OCI-LY1 (cell line): ENCODE data around the gene GNAO1.

Source experiments
- H2AFZ ChIP-seq: fragments of 200-600 bp; sonication (generic), shearing (Covaris generic); 2 replicates; pipeline ENCODE4 v1.6.0; 2014; ENCODE audit warnings: antibody characterized with exemption, mild to moderate bottlenecking, low read length
- H3F3A ChIP-seq: fragments of 200-600 bp; sonication (generic), shearing (Covaris generic); 2 replicates; pipeline ENCODE4 v1.6.0; 2014; ENCODE audit warnings: mild to moderate bottlenecking, antibody characterized with exemption, low read length, moderate library complexity; ENCODE audit not compliant: insufficient read depth
- H3K27ac ChIP-seq: fragments of 200-600 bp; sonication (generic); 2 replicates; pipeline ENCODE4 v1.5.1; 2014; ENCODE audit warnings: low read length, mixed run types, mild to moderate bottlenecking, low read depth; ENCODE audit not compliant: poor library complexity, severe bottlenecking
- H3K27me3 ChIP-seq: fragments of 200-600 bp; sonication (generic); 2 replicates; pipeline ENCODE4 v1.6.0; 2014; ENCODE audit warnings: antibody characterized with exemption, mild to moderate bottlenecking, low read length, moderate library complexity; ENCODE audit not compliant: insufficient read depth
- H3K36me3 ChIP-seq: fragments of 200-600 bp; sonication (generic); 2 replicates; pipeline ENCODE4 v1.6.1; 2014; ENCODE audit warnings: mild to moderate bottlenecking, antibody characterized with exemption, low read length, moderate library complexity, mixed read lengths; ENCODE audit not compliant: insufficient read depth
- H3K4me1 ChIP-seq: fragments of 200-600 bp; sonication (generic); 2 replicates; pipeline ENCODE4 v1.5.1; 2014; ENCODE audit warnings: mild to moderate bottlenecking, low read length, moderate library complexity; ENCODE audit not compliant: insufficient read depth, severe bottlenecking
- H3K4me2 ChIP-seq: fragments of 200-600 bp; sonication (generic), shearing (Covaris generic); 2 replicates; pipeline ENCODE4 v1.6.1; 2014; ENCODE audit warnings: low read length
- H3K4me3 ChIP-seq: fragments of 200-600 bp; sonication (generic); 2 replicates; pipeline ENCODE4 v1.5.1; 2014; ENCODE audit warnings: low read length, low read depth, mild to moderate bottlenecking, mixed read lengths; ENCODE audit not compliant: poor library complexity, severe bottlenecking
- H3K79me2 ChIP-seq: fragments of 200-600 bp; shearing (Covaris generic); 2 replicates; pipeline ENCODE4 v1.6.1; 2016; ENCODE audit warnings: mixed run types, low read length, mixed read lengths; ENCODE audit not compliant: insufficient read depth
- H3K9ac ChIP-seq: fragments of 200-600 bp; sonication (generic), shearing (Covaris generic); 2 replicates; pipeline ENCODE4 v1.6.1; 2014; ENCODE audit warnings: mild to moderate bottlenecking, low read length, mixed read lengths
- H3K9me2 ChIP-seq: fragments of 200-600 bp; sonication (generic), shearing (Covaris generic); 2 replicates; pipeline ENCODE4 v1.6.1; 2014; ENCODE audit warnings: low read depth, mild to moderate bottlenecking, low read length, mixed read lengths
- H3K9me3 ChIP-seq: fragments of 200-600 bp; shearing (Covaris generic); 2 replicates; pipeline ENCODE4 v1.6.1; 2014; ENCODE audit warnings: low read length, mixed read lengths
- H4K20me1 ChIP-seq: fragments of 200-600 bp; sonication (generic), shearing (Covaris generic); 2 replicates; pipeline ENCODE4 v1.6.0; 2016; ENCODE audit warnings: mild to moderate bottlenecking, low read length; ENCODE audit not compliant: insufficient read depth
- EZH2 ChIP-seq: fragments of 200-600 bp; sonication (generic), shearing (Covaris generic); IDR thresholded peaks from 2 replicates; pipeline ENCODE4 v1.8.0; 2017; ENCODE audit warnings: borderline replicate concordance, mixed run types, mild to moderate bottlenecking, antibody characterized with exemption, low read length, moderate library complexity, mixed read lengths
- TF ChIP-seq, protein P1 (sequence below): fragments of 200-600 bp; sonication (generic), shearing (Covaris generic); IDR thresholded peaks from 2 replicates; pipeline ENCODE4 v1.5.1; 2017; ENCODE audit warnings: mild to moderate bottlenecking, antibody characterized with exemption, low read length, moderate library complexity, mixed read lengths

The GNAO1 gene

DNA sequence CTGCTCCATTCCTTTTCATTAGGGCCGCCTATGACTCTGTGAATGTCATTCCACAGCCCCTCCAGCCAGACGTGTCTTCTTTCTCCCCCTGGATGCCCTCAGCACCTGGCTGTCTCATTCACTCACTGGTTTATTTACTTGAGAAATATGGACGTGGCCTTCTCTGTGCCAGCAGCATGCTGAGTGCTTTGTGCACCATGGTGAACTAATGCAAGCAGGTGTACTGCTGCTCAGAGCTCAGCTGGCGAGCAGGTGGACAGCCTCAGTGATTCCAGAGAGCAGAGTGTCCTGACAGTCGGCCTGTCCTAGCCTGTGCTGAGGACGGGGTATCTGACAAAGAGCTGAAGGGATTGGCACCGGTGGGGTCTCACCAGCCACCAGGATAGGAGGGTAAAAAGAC is 96.7 kb downstream of the GNAO1 start:
- Histone ChIP-seq H3K9ac (no peak overlapping the region), H3K4me2 (no peak overlapping the region), H4K20me1 (no peaks in the 10 kb centered on the region), H3K9me3 (no peaks in the 10 kb centered on the region), H3K4me3 (no peak overlapping the region), H3F3A (no peaks in the 10 kb centered on the region), H2AFZ (no peak overlapping the region), H3K79me2 (no peaks in the 10 kb centered on the region), H3K36me3 (no peaks in the 10 kb centered on the region), H3K27me3 (no peaks in the 10 kb centered on the region), H3K9me2 (no peaks in the 10 kb centered on the region), H3K4me1 (no peaks in the 10 kb centered on the region), H3K27ac (no peak overlapping the region)
- TF ChIP-seq, protein P1, sequence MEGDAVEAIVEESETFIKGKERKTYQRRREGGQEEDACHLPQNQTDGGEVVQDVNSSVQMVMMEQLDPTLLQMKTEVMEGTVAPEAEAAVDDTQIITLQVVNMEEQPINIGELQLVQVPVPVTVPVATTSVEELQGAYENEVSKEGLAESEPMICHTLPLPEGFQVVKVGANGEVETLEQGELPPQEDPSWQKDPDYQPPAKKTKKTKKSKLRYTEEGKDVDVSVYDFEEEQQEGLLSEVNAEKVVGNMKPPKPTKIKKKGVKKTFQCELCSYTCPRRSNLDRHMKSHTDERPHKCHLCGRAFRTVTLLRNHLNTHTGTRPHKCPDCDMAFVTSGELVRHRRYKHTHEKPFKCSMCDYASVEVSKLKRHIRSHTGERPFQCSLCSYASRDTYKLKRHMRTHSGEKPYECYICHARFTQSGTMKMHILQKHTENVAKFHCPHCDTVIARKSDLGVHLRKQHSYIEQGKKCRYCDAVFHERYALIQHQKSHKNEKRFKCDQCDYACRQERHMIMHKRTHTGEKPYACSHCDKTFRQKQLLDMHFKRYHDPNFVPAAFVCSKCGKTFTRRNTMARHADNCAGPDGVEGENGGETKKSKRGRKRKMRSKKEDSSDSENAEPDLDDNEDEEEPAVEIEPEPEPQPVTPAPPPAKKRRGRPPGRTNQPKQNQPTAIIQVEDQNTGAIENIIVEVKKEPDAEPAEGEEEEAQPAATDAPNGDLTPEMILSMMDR = no peak
- TF ChIP-seq EZH2 = no peak

GRCh38 chr16:56289416-56289815 is 98.1 kb downstream of the GNAO1 start:
- Histone ChIP-seq H3K27ac (no peak overlapping the region), H3K27me3 (no peaks in the 10 kb centered on the region)

DNA sequence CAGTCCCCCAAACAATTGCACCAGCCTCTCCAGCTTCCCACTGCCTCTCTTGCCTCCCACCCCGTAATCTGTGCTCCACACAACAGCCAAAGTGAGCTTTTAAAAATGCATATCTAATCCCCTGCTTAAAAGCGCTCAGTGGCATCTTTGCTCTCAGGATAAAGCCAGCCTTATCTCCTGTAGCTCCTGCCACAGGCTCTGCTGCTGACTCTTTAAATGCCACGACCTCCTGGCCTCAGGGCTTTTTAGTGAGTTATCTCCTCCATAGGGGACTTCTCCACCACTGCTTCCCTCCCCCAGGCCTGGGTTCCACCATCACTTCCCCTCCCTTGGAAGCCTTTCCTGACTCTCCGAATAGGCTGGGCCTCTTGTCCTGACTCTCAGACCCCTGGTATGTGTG is 98.6 kb downstream of the GNAO1 start:
- no peak overlapping the region for H3K4me2 ChIP-seq
- no peaks in the 10 kb centered on the region for H3K4me1 ChIP-seq
- no peaks in the 10 kb centered on the region for H3K9me2 ChIP-seq
- H3K9me3 ChIP-seq = no peaks in the 10 kb centered on the region
- no peaks in the 10 kb centered on the region for H3K36me3 ChIP-seq
- no peak for TF ChIP-seq EZH2
- no peak overlapping the region for H3K27ac ChIP-seq
- H3K4me3 ChIP-seq = no peak overlapping the region
- no peak overlapping the region for H3K9ac ChIP-seq
- H3F3A ChIP-seq = no peaks in the 10 kb centered on the region
- H3K79me2 ChIP-seq = no peaks in the 10 kb centered on the region
- H3K27me3 ChIP-seq = no peaks in the 10 kb centered on the region
- H2AFZ ChIP-seq = no peak overlapping the region
- H4K20me1 ChIP-seq = no peaks in the 10 kb centered on the region

More at GRCh38 chr16:56289416-56289815, 98.1 kb downstream of the GNAO1 start:
- Histone ChIP-seq H3K79me2 (no peaks in the 10 kb centered on the region), H3K9ac (no peak overlapping the region), H3K4me3 (no peak overlapping the region), H3F3A (no peaks in the 10 kb centered on the region), H3K4me1 (no peaks in the 10 kb centered on the region), H4K20me1 (no peaks in the 10 kb centered on the region), H2AFZ (no peak overlapping the region), H3K36me3 (no peaks in the 10 kb centered on the region), H3K4me2 (no peak overlapping the region), H3K9me2 (no peaks in the 10 kb centered on the region), H3K9me3 (no peaks in the 10 kb centered on the region)
- TF ChIP-seq, protein P1 = no peak
- no peak for TF ChIP-seq EZH2

GRCh38 chr16:56294014-56294413 is 102.7 kb downstream of the GNAO1 start:
- no peak overlapping the region for H2AFZ ChIP-seq

More at GRCh38 chr16:56294014-56294413, 102.7 kb downstream of the GNAO1 start:
- no peak overlapping the region for H3K4me3 ChIP-seq
- H3K4me2 ChIP-seq = no peak overlapping the region
- H3K4me1 ChIP-seq = no peaks in the 10 kb centered on the region
- H3F3A ChIP-seq = no peaks in the 10 kb centered on the region
- H3K9me2 ChIP-seq = no peaks in the 10 kb centered on the region
- no peaks in the 10 kb centered on the region for H3K9me3 ChIP-seq
- no peak for TF ChIP-seq EZH2
- TF ChIP-seq, protein P1 = no peak
- no peaks in the 10 kb centered on the region for H4K20me1 ChIP-seq
- H3K27ac ChIP-seq = no peak overlapping the region
- no peaks in the 10 kb centered on the region for H3K36me3 ChIP-seq
- H3K79me2 ChIP-seq = no peaks in the 10 kb centered on the region
- H3K9ac ChIP-seq = no peak overlapping the region
- H3K27me3 ChIP-seq = no peaks in the 10 kb centered on the region
